H4 (cell line): Measurements from ENCODE around the gene DEAF1. TPM values are rescaled to one million over a fixed set of nuclear protein-coding genes. Genes with fewer than 3 reads are reported as not detected.

ENCODE experiments used
- total RNA-seq: library from RNA; depleted of rRNA; stranded (reverse); fragments of >200 nt; shearing (Covaris generic); gene quantifications from 2 replicates; pipeline ENCODE4 v1.2.3, GENCODE V29; 2014; rRNA removed

DEAF1 gene
- total RNA-seq, 1 experiment from 2014 or later = 24.9 TPM

Other genes starting within 250 kb of the DEAF1 start
- gene PTDSS2, start 244.9 kb downstream of the DEAF1 start, total RNA-seq = 15.0 and 26.7 TPM in 2 replicates
- 150 and 205 TPM in 2 replicates for gene RNH1, start 188.0 kb downstream of the DEAF1 start, total RNA-seq
- gene HRAS, start 159.6 kb downstream of the DEAF1 start, total RNA-seq = 64.1 and 76.1 TPM in 2 replicates
- gene LRRC56, start 157.7 kb downstream of the DEAF1 start, total RNA-seq = 0.18 and 0.19 TPM in 2 replicates
- gene LMNTD2, start 134.5 kb downstream of the DEAF1 start, total RNA-seq = 1.4 and 2.6 TPM in 2 replicates
- gene RASSF7, start 134.3 kb downstream of the DEAF1 start, total RNA-seq = 16.8 and 17.3 TPM in 2 replicates
- gene PHRF1, start 118.8 kb downstream of the DEAF1 start, total RNA-seq = 14.5 and 15.3 TPM in 2 replicates
- 11.7 and 11.9 TPM in 2 replicates for gene IRF7, start 79.3 kb downstream of the DEAF1 start, total RNA-seq
- not detected in 2 replicates for gene CDHR5, start 70.3 kb downstream of the DEAF1 start, total RNA-seq
- not detected in 2 replicates for gene SCT, start 68.0 kb downstream of the DEAF1 start, total RNA-seq
- not detected in 2 replicates for gene DRD4, start 58.0 kb downstream of the DEAF1 start, total RNA-seq
- gene TMEM80, start 594 bp upstream of the DEAF1 start, total RNA-seq = 15.8 and 16.4 TPM in 2 replicates
- gene EPS8L2, start 11.0 kb upstream of the DEAF1 start, total RNA-seq = 0.12 TPM in 1 of 2 replicates, not detected in the other
- gene TALDO1, start 52.2 kb upstream of the DEAF1 start, total RNA-seq = 600 and 603 TPM in 2 replicates
- gene GATD1, start 82.3 kb upstream of the DEAF1 start, total RNA-seq = 15.5 and 24.8 TPM in 2 replicates
- not detected in 2 replicates for gene CEND1, start 94.9 kb upstream of the DEAF1 start, total RNA-seq
- gene SLC25A22, start 103.1 kb upstream of the DEAF1 start, total RNA-seq = 19.6 and 35.8 TPM in 2 replicates
- 2.2 and 4.2 TPM in 2 replicates for gene PIDD1, start 110.0 kb upstream of the DEAF1 start, total RNA-seq
- gene RPLP2, start 114.7 kb upstream of the DEAF1 start, total RNA-seq = 1,137 and 1,147 TPM in 2 replicates
- gene PNPLA2, start 123.7 kb upstream of the DEAF1 start, total RNA-seq = 13.4 and 22.8 TPM in 2 replicates
- gene CRACR2B, start 132.7 kb upstream of the DEAF1 start, total RNA-seq = not detected in 2 replicates
- 825 and 1,008 TPM in 2 replicates for gene CD151, start 137.7 kb upstream of the DEAF1 start, total RNA-seq
- gene POLR2L, start 147.3 kb upstream of the DEAF1 start, total RNA-seq = 199 and 210 TPM in 2 replicates
- 117 and 131 TPM in 2 replicates for gene TSPAN4, start 147.6 kb upstream of the DEAF1 start, total RNA-seq
- 53.1 and 65.1 TPM in 2 replicates for gene CHID1, start 215.6 kb upstream of the DEAF1 start, total RNA-seq
- 25.1 and 25.3 TPM in 2 replicates for gene AP2A2, start 230.6 kb upstream of the DEAF1 start, total RNA-seq